K562 (cell line): ENCODE results near the gene TMEM248. TPM values are rescaled to one million over a fixed set of nuclear protein-coding genes. Genes with fewer than 3 reads are reported as not detected.

Experiments used
- ATAC-seq: fragments of 200-7000 bp; cut with Tn5 transposase; 3 replicates; pipeline ENCODE4 v1.9.1; 2020; ENCODE audit warnings: moderate library complexity
- BruUV-seq: library from RNA; stranded (reverse); fragments of 400-500 nt; replicated peaks from 2 replicates; lab custom pipeline; 2021; lab: Mats Ljungman, UMichigan
- CTCF ChIA-PET: fragments of 300-600 bp; formaldehyde crosslinking; extraction: SDS; loops from one replicate; lab custom pipeline; 2021; ENCODE audit warnings: low intra/inter-chr PET ratio; lab: Yijun Ruan, JAX
- POLR2A ChIA-PET: fragments of 300-600, 350-650 bp; sonication (Branson Sonifier 250); formaldehyde crosslinking; extraction: SDS; loops from one replicate; lab custom pipeline; 2021; ENCODE audit warnings: antibody characterized with exemption, inconsistent platforms; lab: Yijun Ruan, JAX
- DNase-seq, 4 experiments: peaks; one replicate each; pipeline versions ENCODE4 v3.0.0 to v3.0.0-alpha.2; 2011 to 2018; ENCODE audit warnings: low spot score in 3 of 4, mixed read lengths in 3 of 4; ENCODE audit errors: extremely low read depth in 1 of 4
- FAIRE-seq: peaks from 2 replicates; lab custom pipeline; 2011; peaks lifted over from hg19 to GRCh38; lab: Jason Lieb, UNC
- H2AFZ ChIP-seq: 2 replicates; pipeline ENCODE4 v1.6.0; 2011; ENCODE audit warnings: low read depth, low read length, control low read depth, inconsistent platforms
- H3K27ac ChIP-seq: fragments of 200-600 bp; 3 replicates; pipeline ENCODE4 v1.8.0; 2011; ENCODE audit warnings: low read depth, mild to moderate bottlenecking, control low read depth, inconsistent platforms, low read length, moderate library complexity, mixed read lengths; ENCODE audit errors: extremely low read depth
- H3K27me3 ChIP-seq, 2 experiments: fragments of 300-600 bp in 1 of 2; 2 replicates in 1 of 2; 3 replicates in 1 of 2; pipeline versions ENCODE4 v1.6.0 to v1.8.0; 2011; ENCODE audit warnings: inconsistent platforms in 2 of 2, low read length in 2 of 2, mild to moderate bottlenecking in 1 of 2, mixed read lengths in 1 of 2, moderate library complexity in 1 of 2; ENCODE audit not compliant: control insufficient read depth in 2 of 2, insufficient read depth in 2 of 2
- H3K36me3 ChIP-seq: fragments of 300-600 bp; 3 replicates; pipeline ENCODE4 v1.8.0; 2011; ENCODE audit warnings: mild to moderate bottlenecking, low read length, inconsistent platforms; ENCODE audit not compliant: control insufficient read depth, insufficient read depth
- H3K4me1 ChIP-seq, 2 experiments: fragments of 200-600 bp in 1 of 2; replicated peaks in 1 of 2; 2 replicates in 1 of 2; 3 replicates in 1 of 2; pipeline versions ENCODE4 v1.5.1 to v1.8.0; 2011; ENCODE audit warnings: inconsistent platforms in 2 of 2, low read length in 2 of 2, mild to moderate bottlenecking in 1 of 2, mixed read lengths in 1 of 2, moderate library complexity in 1 of 2; ENCODE audit not compliant: control insufficient read depth in 2 of 2, insufficient read depth in 2 of 2
- H3K4me2 ChIP-seq: 2 replicates; pipeline ENCODE4 v1.6.1; 2011; ENCODE audit warnings: low read length, control low read depth, inconsistent platforms, mixed read lengths; ENCODE audit not compliant: insufficient read depth
- H3K4me3 ChIP-seq: fragments of 200-600 bp; sonication (generic), shearing (Covaris generic); 2 replicates; pipeline ENCODE4 v1.5.1; 2016; ENCODE audit warnings: control low read depth, inconsistent platforms
- H3K79me2 ChIP-seq: fragments of 200-600 bp; 3 replicates; pipeline ENCODE4 v1.8.0; 2011; ENCODE audit warnings: low read length, inconsistent platforms; ENCODE audit not compliant: control insufficient read depth, insufficient read depth
- H3K9ac ChIP-seq, 2 experiments: 2 replicates each; pipeline versions ENCODE4 v1.6.0 to v1.6.1; 2011; ENCODE audit warnings: low read depth in 2 of 2, low read length in 2 of 2, control low read depth in 1 of 2, inconsistent platforms in 1 of 2, mild to moderate bottlenecking in 1 of 2, mixed read lengths in 1 of 2; ENCODE audit not compliant: insufficient read depth in 1 of 2
- H3K9me1 ChIP-seq: one replicate; pipeline ENCODE4 v1.6.0; 2011; ENCODE audit warnings: inconsistent platforms, mild to moderate bottlenecking, low read length, moderate library complexity; ENCODE audit not compliant: control insufficient read depth, insufficient read depth
- H3K9me3 ChIP-seq: replicated peaks from 2 replicates; pipeline ENCODE4 v1.5.1; 2011; ENCODE audit warnings: low read depth, low read length, inconsistent platforms; ENCODE audit not compliant: control insufficient read depth, insufficient read depth
- H4K20me1 ChIP-seq: replicated peaks from 2 replicates; pipeline ENCODE4 v1.6.1; 2011; ENCODE audit warnings: low read length, inconsistent platforms, mixed read lengths; ENCODE audit not compliant: control insufficient read depth, insufficient read depth
- CTCF ChIP-seq, 3 experiments: IDR thresholded peaks in 2 of 3; conservative IDR thresholded peaks in 1 of 3; 2 replicates each; pipeline ENCODE4 v1.5.1; 2011 to 2012; ENCODE audit warnings: low read length in 3 of 3, mild to moderate bottlenecking in 3 of 3, control low read depth in 2 of 3, improper control_type of control experiment in 1 of 3, inconsistent platforms in 1 of 3, low read depth in 1 of 3, mixed read lengths in 1 of 3, moderate library complexity in 1 of 3; ENCODE audit not compliant: insufficient read depth in 2 of 3
- JUN ChIP-seq, 2 experiments: sonication (generic) in 1 of 2; formaldehyde crosslinking in 1 of 2; IDR thresholded peaks; 2 replicates each; pipeline versions ENCODE4 v1.6.1 to v1.8.0; 2012 to 2022; ENCODE audit warnings: borderline replicate concordance in 2 of 2, mild to moderate bottlenecking in 2 of 2, improper control_type of control experiment in 1 of 2, low read depth in 1 of 2, low read length in 1 of 2, missing genetic modification reagents in 1 of 2
- MCM2 ChIP-seq: fragments of 450-650 bp; IDR thresholded peaks from 2 replicates; pipeline ENCODE4 v1.6.1; 2017; ENCODE audit warnings: low read depth, mild to moderate bottlenecking
- NFIC ChIP-seq: fragments of 450-650 bp; IDR thresholded peaks from 2 replicates; pipeline ENCODE4 v1.6.1; 2017; ENCODE audit warnings: mild to moderate bottlenecking, inconsistent platforms
- ZNF384 ChIP-seq: IDR thresholded peaks from 2 replicates; pipeline ENCODE4 v1.6.1; 2012; ENCODE audit warnings: low read depth, low read length, improper control_type of control experiment
- WGBS: fragments of 100-300 bp; shearing (Covaris generic); methylation state at CpG from one replicate; pipeline ENCODE4 v1.1.6; 2016; ENCODE audit warnings: low coverage, mixed read lengths; ENCODE audit not compliant: insufficient coverage; ENCODE audit errors: missing lambda C conversion rate; 5-methylcytosine and 5-hydroxymethylcytosine counted together
- in situ Hi-C: fragments of 300-500 bp; cut with MboI; formaldehyde crosslinking; loops from 4 replicates; pipeline ENCODE4 v1.15.0; 2018; ENCODE audit warnings: inconsistent platforms, mixed read lengths
- intact Hi-C: fragments of 100-400 bp; cut with micrococcal nuclease; formaldehyde crosslinking; loops from 2 replicates; pipeline ENCODE4 v1.14.2; 2022
- polyA plus RNA-seq, 8 experiments: library from polyadenylated mRNA; depleted of rRNA in 4 of 8; stranded (reverse) in 5 of 8; unstranded in 3 of 8; fragments of >200 nt; fragmentation: Nextera tagmentation in 2 of 8; fragmentation: Illumina TruSeq in 1 of 8; extraction: Ambion mirVana in 2 of 8; extraction: Trizol in 1 of 8; gene quantifications; 2 replicates each; pipeline versions ENCODE4 v1.2.1 to v1.2.3, GENCODE V29; 2011 to 2014; ENCODE audit warnings: inconsistent platforms in 1 of 8, missing spikeins in 1 of 8
- total RNA-seq, 7 experiments: library from RNA; depleted of rRNA in 6 of 7; stranded (reverse); fragments of >200 nt in 6 of 7; fragmentation: Illumina TruSeq in 2 of 7; extraction: Trizol in 2 of 7; gene quantifications; 2 replicates each; pipeline versions ENCODE4 v1.2.1 to v1.2.3, GENCODE V29; 2011 to 2021; ENCODE audit warnings: low replicate concordance in 1 of 7

TMEM248 gene
- total and polyA plus RNA-seq, 9 of the 15 experiments (the other 6 are each of a cell fraction or from before 2014, with no cell fraction given): 6.3 to 132 (median 64.4) TPM

- CTCF ChIA-PET: no interaction called here
- Histone ChIP-seq H3K9ac (no peak overlapping the region), H3K27me3 (no peaks in the 10 kb centered on the region), H3K9me3 (no peaks in the 10 kb centered on the region), H3K4me1 (no peaks in the 10 kb centered on the region), H3K4me3 (no peak overlapping the region), H2AFZ (no peak overlapping the region), H3K9me1 (no peaks in the 10 kb centered on the region), H3K36me3 (no peaks in the 10 kb centered on the region), H3K4me2 (no peak overlapping the region), H4K20me1 (no peaks in the 10 kb centered on the region), H3K79me2 (no peaks in the 10 kb centered on the region), H3K27ac (no peak overlapping the region)
- DNase-seq: no peak
- POLR2A ChIA-PET: no interaction called here
- TF ChIP-seq ZNF384 (peak; percentile 36; the same call in 1 of the 2 replicates), MCM2 (no peak), NFIC (peak; percentile 52)
- ATAC-seq: no peak
- in situ Hi-C loops (no loop called here), intact Hi-C loops (no loop called here)
- 34% methylated on average over 4 of the region's 4 CpGs for WGBS
- BruUV-seq: no TSS peak
- no peak for FAIRE-seq
Observed at GRCh38 chr7:66964411-66964810, 43.4 kb downstream of the TMEM248 start.

- peak; percentile 16; the same call in 1 of the 3 replicates for ATAC-seq
- H3K36me3 ChIP-seq: no peaks in the 10 kb centered on the region
- WGBS: 37% methylated on average over 6 of the region's 6 CpGs
Observed at GRCh38 chr7:66967029-66967428, 46.0 kb downstream of the TMEM248 start.

More at GRCh38 chr7:66967029-66967428, 46.0 kb downstream of the TMEM248 start:
- FAIRE-seq (no peak), DNase-seq (no peak)
- no peak overlapping the region for H3K9ac ChIP-seq
- no TSS peak for BruUV-seq
- no peaks in the 10 kb centered on the region for H3K9me1 ChIP-seq
- H3K4me1 ChIP-seq: no peaks in the 10 kb centered on the region
- H2AFZ ChIP-seq: no peak overlapping the region
- CTCF ChIA-PET: no interaction called here
- in situ Hi-C loops: no loop called here
- intact Hi-C loops: no loop called here
- H3K79me2 ChIP-seq: no peaks in the 10 kb centered on the region
- H4K20me1 ChIP-seq: no peaks in the 10 kb centered on the region
- POLR2A ChIA-PET: no interaction called here
- no peak overlapping the region for H3K27ac ChIP-seq
- H3K4me2 ChIP-seq: no peak overlapping the region
- H3K27me3 ChIP-seq: no peaks in the 10 kb centered on the region
- no peaks in the 10 kb centered on the region for H3K9me3 ChIP-seq
- no peak overlapping the region for H3K4me3 ChIP-seq
- TF ChIP-seq CTCF (IDR thresholded peaks at IDR 0.05 in 2 of 3, conservative IDR thresholded peaks at IDR 0.05 in 1 of 3; ENCODE audit: insufficient read depth in 2 of 3, low read depth in 1 of 3, low read length in 3 of 3): peak; percentile 10 to 49 (median 16); a peak in 3 of 6 replicates
- TF ChIP-seq JUN (IDR thresholded peaks at IDR 0.05; ENCODE audit: borderline replicate concordance, low read depth, low read length): no peak
- TF ChIP-seq JUN (CRISPR knock-in tag; IDR thresholded peaks at IDR 0.05; ENCODE audit: borderline replicate concordance): no peak
